Fibroblast of skin of left quadriceps (primary cell): ENCODE data around the gene ABHD15.

Source experiments
- DNase-seq, 2 experiments: peaks; one replicate each; pipeline ENCODE4 v3.0.0-alpha.2; 2013; ENCODE audit warnings: low read depth in 2 of 2

ABHD15 gene

GRCh38 chr17:29594519-29595090, 27.8 kb upstream of the ABHD15 start:
- no peak for DNase-seq

GRCh38 chr17:29593591-29594518, 27.0 kb upstream of the ABHD15 start:
- no peak for DNase-seq

GRCh38 chr17:29592850-29593551, 26.2 kb upstream of the ABHD15 start, which contains the start of gene ANKRD13B:
ANKRD13B (plus strand) TSS chr17:29593132; CDS start chr17:29593622, 490 bp downstream.
- no peak for DNase-seq

- DNase-seq, result peak in 1 of 2 experiments; percentile 56
Measured at GRCh38 chr17:29591737-29592608, 25.1 kb upstream of the ABHD15 start.

- no peak for DNase-seq
Measured at GRCh38 chr17:29591146-29591736, 24.4 kb upstream of the ABHD15 start.

GRCh38 chr17:29590411-29591145, 23.7 kb upstream of the ABHD15 start:
- DNase-seq, result no peak

GRCh38 chr17:29589524-29590410, 22.9 kb upstream of the ABHD15 start, which contains the start of gene GIT1:
GIT1 (minus strand) TSS chr17:29589648; CDS start chr17:29589378, 270 bp downstream.
- peak; percentile 61 to 65 for DNase-seq

GRCh38 chr17:29588562-29589411, 21.9 kb upstream of the ABHD15 start:
- no peak for DNase-seq

GRCh38 chr17:29588017-29588561, 21.3 kb upstream of the ABHD15 start:
- no peak for DNase-seq

GRCh38 chr17:29587591-29587990, 20.8 kb upstream of the ABHD15 start:
- no peak for DNase-seq

- DNase-seq, result no peak
Measured at GRCh38 chr17:29586676-29587469, 20.0 kb upstream of the ABHD15 start.

- DNase-seq, result no peak
Measured at GRCh38 chr17:29585080-29585751, 18.4 kb upstream of the ABHD15 start.

GRCh38 chr17:29584452-29585079, 17.7 kb upstream of the ABHD15 start:
- DNase-seq, result no peak

- no peak for DNase-seq
Measured at GRCh38 chr17:29583324-29584248, 16.7 kb upstream of the ABHD15 start.

GRCh38 chr17:29582772-29583171, 15.9 kb upstream of the ABHD15 start:
- no peak for DNase-seq
